ENCODE data around the gene ST6GALNAC6.

GRCh38 chr9:127917603-127918002, 18.2 kb upstream of the ST6GALNAC6 start:
- no peak for TF ChIP-seq FOXM1 (IDR thresholded peaks at IDR 0.05; ENCODE audit: borderline replicate concordance)
- TF ChIP-seq FOXA1 (IDR thresholded peaks at IDR 0.05) = no peak
- TF ChIP-seq L3MBTL2 (conservative IDR thresholded peaks at IDR 0.05) = no peak
- TF ChIP-seq NFRKB (IDR thresholded peaks at IDR 0.05) = no peak
- no peak for TF ChIP-seq ZNF384 (IDR thresholded peaks at IDR 0.05)
- TF ChIP-seq BHLHE40 (IDR thresholded peaks at IDR 0.05; ENCODE audit: borderline replicate concordance) = no peak
- TF ChIP-seq TARDBP (IDR thresholded peaks at IDR 0.05) = no peak
- TF ChIP-seq HDGF (IDR thresholded peaks at IDR 0.05; ENCODE audit: borderline replicate concordance) = no peak
